ENCODE results near the gene RNF39. TPM values are rescaled to one million over a fixed set of nuclear protein-coding genes. Genes with fewer than 3 reads are reported as not detected.
"Not testable (repeated sequence)": the region's sequence is repeated elsewhere in the genome, so short reads cannot be mapped to it uniquely, and the experiment has no call there.

Gene RNF39
- polyA plus RNA-seq (ENCODE audit: insufficient read length in 3 of 3) = 1 to 10 TPM; 1.3 to 1.7 (median 1.5) TPM

GRCh38 chr6:30075094-30075789 lies at the start of gene RNF39:
Gene RNF39, minus strand, starts transcription at chr6:30075769. Its CDS starts 184 bp downstream, at chr6:30075585.
- DNase-seq (ENCODE audit: low read depth in 3 of 3, low spot score in 2 of 3) = no peak

GRCh38 chr6:30122515-30122914 lies 46.9 kb upstream of the RNF39 start:
- no peak for DNase-seq (ENCODE audit: low read depth in 3 of 3, low spot score in 2 of 3)

GRCh38 chr6:30121446-30122366 lies 46.1 kb upstream of the RNF39 start:
- DNase-seq (ENCODE audit: low read depth in 3 of 3, low spot score in 2 of 3) = no peak

GRCh38 chr6:30118691-30119090 lies 43.1 kb upstream of the RNF39 start:
- not testable (repeated sequence) for DNase-seq (ENCODE audit: low read depth in 3 of 3, low spot score in 2 of 3)

GRCh38 chr6:30116724-30117123 lies 41.2 kb upstream of the RNF39 start:
- no peak for DNase-seq (ENCODE audit: low read depth in 3 of 3, low spot score in 2 of 3)

- DNase-seq (ENCODE audit: low read depth in 3 of 3, low spot score in 2 of 3) = no peak
Observed at GRCh38 chr6:30113841-30114240, 38.3 kb upstream of the RNF39 start.

GRCh38 chr6:30113003-30113759 lies 37.6 kb upstream of the RNF39 start, which contains the start of gene TRIM31:
Gene TRIM31, minus strand, starts transcription at chr6:30113090. Its CDS starts 285 bp downstream, at chr6:30112805.
- no peak for DNase-seq (ENCODE audit: low read depth in 3 of 3, low spot score in 2 of 3)

- no peak for DNase-seq (ENCODE audit: low read depth in 3 of 3, low spot score in 2 of 3)
Observed at GRCh38 chr6:30112402-30112994, 36.9 kb upstream of the RNF39 start.

GRCh38 chr6:30111266-30111856 lies 35.8 kb upstream of the RNF39 start:
- no peak for DNase-seq (ENCODE audit: low read depth in 3 of 3, low spot score in 2 of 3)

- no peak for DNase-seq (ENCODE audit: low read depth in 3 of 3, low spot score in 2 of 3)
Observed at GRCh38 chr6:30104661-30105060, 29.1 kb upstream of the RNF39 start.

GRCh38 chr6:30103872-30104179 lies 28.3 kb upstream of the RNF39 start:
- DNase-seq (ENCODE audit: low read depth in 3 of 3, low spot score in 2 of 3) = no peak

GRCh38 chr6:30102970-30103871 lies 27.7 kb upstream of the RNF39 start:
- peak in 2 of 3 donors; percentile 74 to 84 for DNase-seq (ENCODE audit: low read depth in 3 of 3, low spot score in 2 of 3)

- no peak for DNase-seq (ENCODE audit: low read depth in 3 of 3, low spot score in 2 of 3)
Observed at GRCh38 chr6:30102414-30102969, 26.9 kb upstream of the RNF39 start.

- DNase-seq (ENCODE audit: low read depth in 3 of 3, low spot score in 2 of 3) = peak in 2 of 3 donors; percentile 48 to 56
Observed at GRCh38 chr6:30101444-30102413, 26.2 kb upstream of the RNF39 start.

GRCh38 chr6:30100585-30101443 lies 25.2 kb upstream of the RNF39 start:
- no peak for DNase-seq (ENCODE audit: low read depth in 3 of 3, low spot score in 2 of 3)

- no peak for DNase-seq (ENCODE audit: low read depth in 3 of 3, low spot score in 2 of 3)
Observed at GRCh38 chr6:30100154-30100553, 24.6 kb upstream of the RNF39 start.
